ENCODE data around the gene TMEM255B. TPM values are rescaled to one million over a fixed set of nuclear protein-coding genes. Genes with fewer than 3 reads are reported as not detected.
"Not testable (repeated sequence)": the region's sequence is repeated elsewhere in the genome, so short reads cannot be mapped to it uniquely, and the experiment has no call there.

TMEM255B gene
- total RNA-seq, 1 donor: 0.43 TPM

GRCh38 chr13:113823771-113824170 lies 64.7 kb downstream of the TMEM255B start:
- no peak for DNase-seq (ENCODE audit: low read depth)
- H3K4me3 ChIP-seq (ENCODE audit: low read depth, low read length): no peak overlapping the region
- no peak for TF ChIP-seq CTCF (IDR thresholded peaks at IDR 0.05; ENCODE audit: insufficient read depth, low read depth, low read length)

- no peak for TF ChIP-seq CTCF (IDR thresholded peaks at IDR 0.05; ENCODE audit: insufficient read depth, low read depth, low read length)
- no peak overlapping the region for H3K4me3 ChIP-seq (ENCODE audit: low read depth, low read length)
- DNase-seq (ENCODE audit: low read depth): no peak
Measured at GRCh38 chr13:113825841-113826240, 66.8 kb downstream of the TMEM255B start.

GRCh38 chr13:113826446-113826845 lies 67.4 kb downstream of the TMEM255B start:
- H3K4me3 ChIP-seq (ENCODE audit: low read depth, low read length); DNase-seq (ENCODE audit: low read depth): not testable (repeated sequence)

GRCh38 chr13:113827021-113827420 lies 68.0 kb downstream of the TMEM255B start:
- no peak overlapping the region for H3K4me3 ChIP-seq (ENCODE audit: low read depth, low read length)
- no peak for DNase-seq (ENCODE audit: low read depth)
- no peak for TF ChIP-seq CTCF (IDR thresholded peaks at IDR 0.05; ENCODE audit: insufficient read depth, low read depth, low read length)

- TF ChIP-seq CTCF (IDR thresholded peaks at IDR 0.05; ENCODE audit: insufficient read depth, low read depth, low read length): no peak
- H3K4me3 ChIP-seq (ENCODE audit: low read depth, low read length): no peak overlapping the region
- no peak for DNase-seq (ENCODE audit: low read depth)
Measured at GRCh38 chr13:113828282-113828825, 69.3 kb downstream of the TMEM255B start.

- DNase-seq (ENCODE audit: low read depth); H3K4me3 ChIP-seq (ENCODE audit: low read depth, low read length): not testable (repeated sequence)
Measured at GRCh38 chr13:113830426-113830950, 71.5 kb downstream of the TMEM255B start.

- DNase-seq (ENCODE audit: low read depth): no peak
- TF ChIP-seq CTCF (IDR thresholded peaks at IDR 0.05; ENCODE audit: insufficient read depth, low read depth, low read length): no peak
- no peak overlapping the region for H3K4me3 ChIP-seq (ENCODE audit: low read depth, low read length)
Measured at GRCh38 chr13:113831061-113831460, 72.0 kb downstream of the TMEM255B start.

- no peak overlapping the region for H3K4me3 ChIP-seq (ENCODE audit: low read depth, low read length)
- no peak for DNase-seq (ENCODE audit: low read depth)
- no peak for TF ChIP-seq CTCF (IDR thresholded peaks at IDR 0.05; ENCODE audit: insufficient read depth, low read depth, low read length)
Measured at GRCh38 chr13:113832205-113832604, 73.2 kb downstream of the TMEM255B start.

Measured in fibroblast of villous mesenchyme (primary cell).